Gastroesophageal sphincter (tissue), 4 donors: ENCODE measurements around the gene ZNF350. TPM values are rescaled to one million over a fixed set of nuclear protein-coding genes. Genes with fewer than 3 reads are reported as not detected.
"Not testable (repeated sequence)": the region's sequence is repeated elsewhere in the genome, so short reads cannot be mapped to it uniquely, and the experiment has no call there.

Experiments
- ATAC-seq: fragments of 150-250 bp; one replicate; pipeline ENCODE4 v1.9.1; 2016; ENCODE audit warnings: mild to moderate bottlenecking, moderate library complexity
- H3K27ac ChIP-seq, 4 donors: fragments of 200-600 bp; sonication (generic) in 3 of 4; 1 replicate in 3 of 4; 2 replicates in 1 of 4; pipeline ENCODE4 v1.5.1; 2016 to 2019
- H3K27me3 ChIP-seq: fragments of 200-600 bp; sonication (generic); one replicate; pipeline ENCODE4 v1.5.1; 2019
- H3K36me3 ChIP-seq, 2 donors: fragments of 200-600 bp; sonication (generic); one replicate each; pipeline ENCODE4 v1.5.1; 2019; ENCODE audit warnings: control low read depth in 1 of 2
- H3K4me1 ChIP-seq, 3 donors: fragments of 200-600 bp; sonication (generic); 1 replicate in 2 of 3; 2 replicates in 1 of 3; pipeline ENCODE4 v1.5.1; 2016 to 2019; ENCODE audit warnings: control low read depth in 2 of 3
- H3K4me3 ChIP-seq, 2 donors: fragments of 200-600 bp; sonication (generic); one replicate each; pipeline ENCODE4 v1.5.1; 2019; ENCODE audit warnings: mild to moderate bottlenecking in 1 of 2, moderate library complexity in 1 of 2
- H3K9me3 ChIP-seq, 3 donors: fragments of 200-600 bp; sonication (generic); one replicate each; pipeline ENCODE4 v1.5.1; 2017 to 2019; ENCODE audit warnings: control low read depth in 2 of 3
- CTCF ChIP-seq, 4 experiments: fragments of 200-600 bp in 2 of 4; fragments of 450-650 bp in 2 of 4; sonication (generic) in 1 of 4; IDR thresholded peaks; one replicate each; pipeline ENCODE4 v1.5.1; 2017 to 2019; ENCODE audit warnings: antibody characterized with exemption in 4 of 4, mild to moderate bottlenecking in 2 of 4, moderate library complexity in 2 of 4
- EP300 ChIP-seq: sonication (generic); formaldehyde crosslinking; IDR thresholded peaks from one replicate; pipeline ENCODE4 v1.6.1; 2017; ENCODE audit warnings: antibody characterized with exemption, mild to moderate bottlenecking
- POLR2A ChIP-seq, 2 donors: fragments of 450-650 bp; IDR thresholded peaks; one replicate each; pipeline ENCODE4 v1.6.1; 2017; ENCODE audit warnings: antibody characterized with exemption in 2 of 2, mild to moderate bottlenecking in 2 of 2, moderate library complexity in 1 of 2
- POLR2AphosphoS5 ChIP-seq: sonication (generic); formaldehyde crosslinking; IDR thresholded peaks from one replicate; pipeline ENCODE4 v1.6.1; 2017; ENCODE audit warnings: antibody characterized with exemption
- WGBS, 2 donors: methylation state at CpG; one replicate each; pipeline ENCODE4 v1.1.5; 2018; ENCODE audit warnings: low coverage in 1 of 2; 5-methylcytosine and 5-hydroxymethylcytosine counted together
- total RNA-seq, 4 donors: library from RNA; depleted of rRNA; stranded (reverse); fragments of >200 nt; gene quantifications; one replicate each; pipeline ENCODE4 v1.1.0, GENCODE V29; 2016

Gene ZNF350
- total RNA-seq, 4 donors from 2014 or later = 11.0 to 17.9 (median 16.5) TPM

GRCh38 chr19:51970718-51971117, 15.9 kb downstream of the ZNF350 start:
- TF ChIP-seq CTCF (IDR thresholded peaks at IDR 0.05) (no peak), POLR2A (IDR thresholded peaks at IDR 0.05) (no peak), POLR2AphosphoS5 (no peak), EP300 (no peak)
- H3K27ac ChIP-seq = no peak overlapping the region
- no peaks in the 10 kb centered on the region for H3K27me3 ChIP-seq
- no peak for ATAC-seq
- 100% methylated on average over 1 of the region's 1 CpG for WGBS, 2 donors
- peaks cover 59 to 100% of the 10 kb centered on the region in 2 donors for H3K36me3 ChIP-seq
- no peaks in the 10 kb centered on the region for H3K4me1 ChIP-seq
- no peak overlapping the region for H3K4me3 ChIP-seq
- peaks cover 7 to 100% (median 15%) of the 10 kb centered on the region in 3 donors for H3K9me3 ChIP-seq

DNA sequence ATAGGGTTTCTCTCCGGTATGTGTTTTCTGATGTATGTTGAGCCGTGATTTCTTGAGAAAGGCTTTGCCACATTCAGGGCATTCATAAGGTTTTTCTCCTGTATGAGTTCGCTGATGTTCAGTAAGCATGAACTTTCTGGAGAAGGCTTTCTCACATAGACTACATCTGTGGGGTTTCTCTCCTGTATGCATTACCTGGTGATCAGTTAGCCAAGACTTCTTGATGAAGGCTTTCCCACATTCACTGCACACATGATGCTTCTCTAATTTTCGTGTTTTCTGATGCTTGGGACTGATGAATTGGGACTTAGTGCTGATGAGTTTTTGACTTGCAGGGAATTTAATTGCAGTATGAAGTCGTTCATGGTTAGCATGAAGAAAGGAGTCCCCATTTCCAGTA, 21.1 kb downstream of the ZNF350 start:
- no peak overlapping the region for H3K27ac ChIP-seq
- peaks cover under 1 to 100% (median under 1%) of the 10 kb centered on the region in 3 donors for H3K9me3 ChIP-seq
- H3K4me1 ChIP-seq = no peaks in the 10 kb centered on the region
- ATAC-seq = no peak
- H3K36me3 ChIP-seq = peaks cover 42 to 92% of the 10 kb centered on the region in 2 donors
- no peaks in the 10 kb centered on the region for H3K27me3 ChIP-seq
- WGBS, 2 donors = 98 to 100% methylated on average over 3 to 5 of the region's 5 CpGs
- H3K4me3 ChIP-seq = no peak overlapping the region
- no peak for TF ChIP-seq EP300

- H3K4me3 ChIP-seq, H3K27ac ChIP-seq, H3K27me3 ChIP-seq, H3K4me1 ChIP-seq, ATAC-seq: not testable (repeated sequence)
- WGBS, 2 donors = 32% methylated on average over 4 of the region's 7 CpGs; no CpG with 5 or more reads in 1 of the 2 donors
- Histone ChIP-seq H3K36me3 (peaks cover 10 to 45% of the 10 kb centered on the region in 2 donors), H3K9me3 (peaks cover 0 to 78% (median 0%) of the 10 kb centered on the region in 3 donors)
These were observed 25.9 kb downstream of the ZNF350 start for GRCh38 chr19:51960621-51961233.

DNA sequence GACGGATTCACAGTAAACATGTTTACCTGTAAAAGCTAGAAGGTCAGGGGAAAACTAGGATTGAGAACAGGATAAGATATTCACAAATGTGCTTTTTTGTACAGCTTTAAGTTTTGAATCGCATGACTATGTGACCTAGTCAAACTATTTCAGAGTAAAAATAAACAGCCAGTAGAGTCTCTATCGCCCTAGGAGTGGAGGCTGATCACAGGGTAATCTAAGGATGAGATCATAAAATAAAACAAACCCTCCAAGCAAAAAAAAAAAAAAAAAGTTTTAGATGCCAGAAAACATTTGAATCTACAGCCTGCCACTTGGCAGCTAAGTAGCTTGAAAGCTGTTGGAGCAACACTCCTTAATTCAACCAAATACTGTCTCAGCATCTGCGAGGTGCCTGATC, 26.8 kb downstream of the ZNF350 start:
- 73 to 87% methylated on average over 4 of the region's 4 CpGs for WGBS, 2 donors
- Histone ChIP-seq H3K9me3 (peaks cover 0 to 69% (median 0%) of the 10 kb centered on the region in 3 donors), H3K27ac (no peak overlapping the region), H3K4me1 (no peaks in the 10 kb centered on the region), H3K36me3 (peaks cover under 1 to 36% of the 10 kb centered on the region in 2 donors), H3K27me3 (no peaks in the 10 kb centered on the region), H3K4me3 (no peak overlapping the region)
- no peak for ATAC-seq
- TF ChIP-seq POLR2A (IDR thresholded peaks at IDR 0.05) (no peak), CTCF (IDR thresholded peaks at IDR 0.05) (no peak), EP300 (no peak), POLR2AphosphoS5 (no peak)

GRCh38 chr19:51957846-51958245, 28.8 kb downstream of the ZNF350 start:
- not testable (repeated sequence) for ATAC-seq, H3K4me1 ChIP-seq, H3K4me3 ChIP-seq, H3K27ac ChIP-seq, H3K27me3 ChIP-seq
- Histone ChIP-seq H3K9me3 (peaks cover 0 to 61% (median 0%) of the 10 kb centered on the region in 3 donors), H3K36me3 (peaks cover 0 to 16% of the 10 kb centered on the region in 2 donors)
- 86 to 90% methylated on average over 2 to 3 of the region's 4 CpGs for WGBS, 2 donors

- TF ChIP-seq POLR2A (IDR thresholded peaks at IDR 0.05) (no peak), CTCF (IDR thresholded peaks at IDR 0.05) (no peak), EP300 (no peak), POLR2AphosphoS5 (no peak)
- 30% methylated on average over 9 of the region's 25 CpGs; no CpG with 5 or more reads in 1 of the 2 donors for WGBS, 2 donors
- peaks cover 11 to 18% of the 10 kb centered on the region in 2 donors for H3K36me3 ChIP-seq
- no peak for ATAC-seq
- peaks cover 10 to 90% (median 17%) of the 10 kb centered on the region in 3 donors for H3K9me3 ChIP-seq
- H3K27me3 ChIP-seq = no peaks in the 10 kb centered on the region
- peak overlapping the region in 1 of 2 donors; percentile 46 for H3K4me3 ChIP-seq
- H3K4me1 ChIP-seq = no peaks in the 10 kb centered on the region
- peak overlapping the region in 1 of 4 donors; percentile 38 for H3K27ac ChIP-seq
These were observed 37.7 kb downstream of the ZNF350 start for GRCh38 chr19:51948975-51949374.
